Measurements from ENCODE around the gene TMEM156.

TMEM156 gene

DNA sequence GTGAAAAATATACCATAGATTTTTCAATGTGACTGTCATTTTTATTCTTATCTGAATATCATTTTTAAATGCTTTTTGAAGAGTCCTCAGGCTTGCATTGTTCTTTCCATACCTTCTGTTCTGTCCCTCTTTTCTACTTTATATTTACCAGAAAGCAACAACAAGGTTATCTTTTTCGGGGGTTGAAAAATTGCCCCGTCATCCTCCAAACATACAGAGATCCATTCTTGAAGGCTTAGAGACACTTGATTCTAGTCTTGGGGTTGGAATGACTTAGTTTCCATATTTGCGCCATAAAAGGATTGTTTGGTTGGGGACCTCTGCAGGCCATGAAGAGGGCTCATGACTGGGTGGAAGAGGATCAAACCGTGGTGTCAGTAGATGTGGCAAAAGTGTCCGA lies 101.1 kb downstream of the TMEM156 start:
- H3K27me3 ChIP-seq (ENCODE audit: control insufficient read depth in 1 of 2, insufficient read depth in 2 of 2, low read length in 2 of 2), result no peaks in the 10 kb centered on the region
- H3K36me3 ChIP-seq (ENCODE audit: control insufficient read depth in 1 of 2, insufficient read depth in 2 of 2, low read length in 2 of 2), result peaks cover 21 to 81% of the 10 kb centered on the region in 2 donors
- H3K27ac ChIP-seq (ENCODE audit: low read depth, low read length), result no peak overlapping the region
- H3K9ac ChIP-seq (ENCODE audit: low read depth in 1 of 2, low read length in 2 of 2), result no peak overlapping the region
- H3K4me3 ChIP-seq (ENCODE audit: low read depth in 1 of 2, low read length in 2 of 2), result no peak overlapping the region
- H3K9me3 ChIP-seq (ENCODE audit: control insufficient read depth in 1 of 2, low read length in 2 of 2), result no peaks in the 10 kb centered on the region
- H3K4me1 ChIP-seq (ENCODE audit: control insufficient read depth in 1 of 2, insufficient read depth in 2 of 2, low read length in 2 of 2), result no peaks in the 10 kb centered on the region

DNA sequence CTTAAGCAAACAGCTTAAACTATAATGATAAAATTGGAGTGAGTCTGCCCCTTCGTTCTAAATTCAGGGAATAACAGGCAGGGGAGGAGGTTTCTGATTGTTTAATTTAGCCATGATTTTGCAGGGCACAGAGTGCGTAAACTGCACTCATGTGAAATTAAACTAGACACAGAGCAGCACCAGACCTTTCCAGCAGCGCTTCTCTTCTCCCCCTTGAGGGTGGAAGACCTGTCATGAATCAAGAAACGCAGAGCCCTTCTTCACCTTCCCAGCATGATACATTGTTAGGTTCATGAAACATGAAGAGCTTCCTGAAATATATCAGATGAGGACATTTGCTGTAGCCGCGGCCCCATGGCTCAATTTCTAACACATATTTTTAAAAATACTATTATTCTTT lies 101.5 kb downstream of the TMEM156 start:
- no peak overlapping the region for H3K9ac ChIP-seq (ENCODE audit: low read depth in 1 of 2, low read length in 2 of 2)
- no peak overlapping the region for H3K27ac ChIP-seq (ENCODE audit: low read depth, low read length)
- H3K36me3 ChIP-seq (ENCODE audit: control insufficient read depth in 1 of 2, insufficient read depth in 2 of 2, low read length in 2 of 2), result peaks cover 21 to 80% of the 10 kb centered on the region in 2 donors
- H3K4me3 ChIP-seq (ENCODE audit: low read depth in 1 of 2, low read length in 2 of 2), result no peak overlapping the region
- H3K9me3 ChIP-seq (ENCODE audit: control insufficient read depth in 1 of 2, low read length in 2 of 2), result no peaks in the 10 kb centered on the region
- no peaks in the 10 kb centered on the region for H3K27me3 ChIP-seq (ENCODE audit: control insufficient read depth in 1 of 2, insufficient read depth in 2 of 2, low read length in 2 of 2)
- no peaks in the 10 kb centered on the region for H3K4me1 ChIP-seq (ENCODE audit: control insufficient read depth in 1 of 2, insufficient read depth in 2 of 2, low read length in 2 of 2)

- H3K9me3 ChIP-seq (ENCODE audit: control insufficient read depth in 1 of 2, low read length in 2 of 2), result no peaks in the 10 kb centered on the region
- H3K4me1 ChIP-seq (ENCODE audit: control insufficient read depth in 1 of 2, insufficient read depth in 2 of 2, low read length in 2 of 2), result no peaks in the 10 kb centered on the region
- no peak overlapping the region for H3K4me3 ChIP-seq (ENCODE audit: low read depth in 1 of 2, low read length in 2 of 2)
- no peak overlapping the region for H3K9ac ChIP-seq (ENCODE audit: low read depth in 1 of 2, low read length in 2 of 2)
- peaks cover 21 to 77% of the 10 kb centered on the region in 2 donors for H3K36me3 ChIP-seq (ENCODE audit: control insufficient read depth in 1 of 2, insufficient read depth in 2 of 2, low read length in 2 of 2)
- no peak overlapping the region for H3K27ac ChIP-seq (ENCODE audit: low read depth, low read length)
- H3K27me3 ChIP-seq (ENCODE audit: control insufficient read depth in 1 of 2, insufficient read depth in 2 of 2, low read length in 2 of 2), result no peaks in the 10 kb centered on the region
These were observed 102.0 kb downstream of the TMEM156 start for GRCh38 chr4:38930204-38930603.

DNA sequence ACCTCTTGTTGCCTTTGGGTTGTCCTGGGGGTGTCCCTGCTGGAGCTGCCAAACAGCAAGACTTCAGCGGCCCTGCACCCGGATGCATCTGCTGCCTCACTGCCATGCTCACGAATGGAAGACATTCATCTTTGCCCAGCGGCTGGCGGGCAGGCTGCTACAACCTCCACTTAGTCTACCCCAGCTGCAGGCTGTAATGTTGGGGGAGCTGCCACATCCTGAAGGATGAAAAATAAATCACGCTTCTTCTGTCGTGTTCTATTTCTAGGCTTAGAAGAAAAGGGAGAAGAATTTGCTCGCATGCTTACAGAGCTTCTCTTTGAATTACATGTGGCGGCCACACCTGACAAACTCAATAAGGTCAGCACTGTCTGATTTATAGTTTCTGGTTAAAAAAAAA lies 103.2 kb downstream of the TMEM156 start:
- Histone ChIP-seq H3K27me3 (ENCODE audit: control insufficient read depth in 1 of 2, insufficient read depth in 2 of 2, low read length in 2 of 2) (no peaks in the 10 kb centered on the region), H3K9me3 (ENCODE audit: control insufficient read depth in 1 of 2, low read length in 2 of 2) (no peaks in the 10 kb centered on the region), H3K4me3 (ENCODE audit: low read depth in 1 of 2, low read length in 2 of 2) (no peak overlapping the region), H3K9ac (ENCODE audit: low read depth in 1 of 2, low read length in 2 of 2) (no peak overlapping the region), H3K36me3 (ENCODE audit: control insufficient read depth in 1 of 2, insufficient read depth in 2 of 2, low read length in 2 of 2) (peaks cover 26 to 82% of the 10 kb centered on the region in 2 donors), H3K27ac (ENCODE audit: low read depth, low read length) (no peak overlapping the region), H3K4me1 (ENCODE audit: control insufficient read depth in 1 of 2, insufficient read depth in 2 of 2, low read length in 2 of 2) (no peaks in the 10 kb centered on the region)

DNA sequence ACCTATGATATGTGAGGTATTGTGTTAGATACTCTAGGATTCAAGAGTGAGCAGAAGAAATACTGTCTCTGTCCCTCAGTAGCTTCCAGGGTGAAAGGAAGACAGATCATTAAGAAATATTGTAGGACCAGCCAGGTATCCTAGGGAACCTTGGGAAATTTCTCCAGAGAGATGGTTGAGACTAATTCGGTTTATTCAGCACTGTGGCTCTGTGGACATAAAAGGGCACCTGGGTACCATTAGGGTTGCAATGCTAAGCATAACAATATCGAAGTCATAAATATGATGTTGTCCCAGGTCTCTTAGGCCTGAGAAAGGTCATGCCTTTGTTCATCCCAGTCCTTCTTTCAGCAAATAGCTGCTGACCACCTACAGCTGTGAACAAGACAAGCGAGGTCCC lies 103.6 kb downstream of the TMEM156 start:
- Histone ChIP-seq H3K4me1 (ENCODE audit: control insufficient read depth in 1 of 2, insufficient read depth in 2 of 2, low read length in 2 of 2) (no peaks in the 10 kb centered on the region), H3K36me3 (ENCODE audit: control insufficient read depth in 1 of 2, insufficient read depth in 2 of 2, low read length in 2 of 2) (peaks cover 28 to 82% of the 10 kb centered on the region in 2 donors), H3K9ac (ENCODE audit: low read depth in 1 of 2, low read length in 2 of 2) (no peak overlapping the region), H3K27ac (ENCODE audit: low read depth, low read length) (no peak overlapping the region), H3K27me3 (ENCODE audit: control insufficient read depth in 1 of 2, insufficient read depth in 2 of 2, low read length in 2 of 2) (no peaks in the 10 kb centered on the region), H3K4me3 (ENCODE audit: low read depth in 1 of 2, low read length in 2 of 2) (no peak overlapping the region), H3K9me3 (ENCODE audit: control insufficient read depth in 1 of 2, low read length in 2 of 2) (no peaks in the 10 kb centered on the region)

GRCh38 chr4:38926896-38927295 lies 105.3 kb downstream of the TMEM156 start:
- no peaks in the 10 kb centered on the region for H3K9me3 ChIP-seq (ENCODE audit: control insufficient read depth in 1 of 2, low read length in 2 of 2)
- no peak overlapping the region for H3K27ac ChIP-seq (ENCODE audit: low read depth, low read length)
- H3K4me3 ChIP-seq (ENCODE audit: low read depth in 1 of 2, low read length in 2 of 2), result no peak overlapping the region
- H3K27me3 ChIP-seq (ENCODE audit: control insufficient read depth in 1 of 2, insufficient read depth in 2 of 2, low read length in 2 of 2), result no peaks in the 10 kb centered on the region
- H3K9ac ChIP-seq (ENCODE audit: low read depth in 1 of 2, low read length in 2 of 2), result no peak overlapping the region
- H3K4me1 ChIP-seq (ENCODE audit: control insufficient read depth in 1 of 2, insufficient read depth in 2 of 2, low read length in 2 of 2), result no peaks in the 10 kb centered on the region
- H3K36me3 ChIP-seq (ENCODE audit: control insufficient read depth in 1 of 2, insufficient read depth in 2 of 2, low read length in 2 of 2), result peaks cover 29 to 76% of the 10 kb centered on the region in 2 donors

- H3K9me3 ChIP-seq (ENCODE audit: control insufficient read depth in 1 of 2, low read length in 2 of 2), result no peaks in the 10 kb centered on the region
- H3K4me3 ChIP-seq (ENCODE audit: low read depth in 1 of 2, low read length in 2 of 2), result no peak overlapping the region
- H3K9ac ChIP-seq (ENCODE audit: low read depth in 1 of 2, low read length in 2 of 2), result no peak overlapping the region
- H3K27ac ChIP-seq (ENCODE audit: low read depth, low read length), result no peak overlapping the region
- no peaks in the 10 kb centered on the region for H3K4me1 ChIP-seq (ENCODE audit: control insufficient read depth in 1 of 2, insufficient read depth in 2 of 2, low read length in 2 of 2)
- peaks cover 29 to 73% of the 10 kb centered on the region in 2 donors for H3K36me3 ChIP-seq (ENCODE audit: control insufficient read depth in 1 of 2, insufficient read depth in 2 of 2, low read length in 2 of 2)
- H3K27me3 ChIP-seq (ENCODE audit: control insufficient read depth in 1 of 2, insufficient read depth in 2 of 2, low read length in 2 of 2), result no peaks in the 10 kb centered on the region
These were observed 106.5 kb downstream of the TMEM156 start for GRCh38 chr4:38925492-38926413.

DNA sequence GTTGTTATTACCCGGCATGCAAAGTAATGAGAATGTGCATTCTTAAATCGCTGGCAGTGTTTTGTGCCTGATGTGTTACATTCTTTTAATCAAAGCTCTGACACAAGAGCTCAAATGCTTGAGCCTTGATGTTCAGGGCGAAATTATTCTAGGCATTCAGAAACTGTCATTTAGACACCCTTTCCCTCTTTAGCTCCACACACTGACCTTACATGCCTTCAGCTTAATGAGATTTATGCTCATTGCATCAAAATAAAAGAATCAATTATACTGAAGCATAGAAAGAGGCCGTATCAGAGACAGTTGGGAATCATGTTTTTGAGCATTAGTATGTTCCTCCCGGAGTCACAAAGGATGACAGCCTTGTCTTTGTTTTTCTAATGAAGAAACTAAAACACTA lies 107.9 kb downstream of the TMEM156 start:
- no peaks in the 10 kb centered on the region for H3K9me3 ChIP-seq (ENCODE audit: control insufficient read depth in 1 of 2, low read length in 2 of 2)
- no peak overlapping the region for H3K9ac ChIP-seq (ENCODE audit: low read depth in 1 of 2, low read length in 2 of 2)
- no peaks in the 10 kb centered on the region for H3K27me3 ChIP-seq (ENCODE audit: control insufficient read depth in 1 of 2, insufficient read depth in 2 of 2, low read length in 2 of 2)
- H3K4me1 ChIP-seq (ENCODE audit: control insufficient read depth in 1 of 2, insufficient read depth in 2 of 2, low read length in 2 of 2), result no peaks in the 10 kb centered on the region
- H3K27ac ChIP-seq (ENCODE audit: low read depth, low read length), result no peak overlapping the region
- H3K36me3 ChIP-seq (ENCODE audit: control insufficient read depth in 1 of 2, insufficient read depth in 2 of 2, low read length in 2 of 2), result peaks cover 36 to 70% of the 10 kb centered on the region in 2 donors
- H3K4me3 ChIP-seq (ENCODE audit: low read depth in 1 of 2, low read length in 2 of 2), result no peak overlapping the region

- H3K27me3 ChIP-seq (ENCODE audit: control insufficient read depth in 1 of 2, insufficient read depth in 2 of 2, low read length in 2 of 2), result no peaks in the 10 kb centered on the region
- no peak overlapping the region for H3K9ac ChIP-seq (ENCODE audit: low read depth in 1 of 2, low read length in 2 of 2)
- no peak overlapping the region for H3K4me3 ChIP-seq (ENCODE audit: low read depth in 1 of 2, low read length in 2 of 2)
- H3K36me3 ChIP-seq (ENCODE audit: control insufficient read depth in 1 of 2, insufficient read depth in 2 of 2, low read length in 2 of 2), result peaks cover 33 to 67% of the 10 kb centered on the region in 2 donors
- H3K9me3 ChIP-seq (ENCODE audit: control insufficient read depth in 1 of 2, low read length in 2 of 2), result no peaks in the 10 kb centered on the region
- H3K27ac ChIP-seq (ENCODE audit: low read depth, low read length), result no peak overlapping the region
- H3K4me1 ChIP-seq (ENCODE audit: control insufficient read depth in 1 of 2, insufficient read depth in 2 of 2, low read length in 2 of 2), result no peaks in the 10 kb centered on the region
These were observed 108.5 kb downstream of the TMEM156 start for GRCh38 chr4:38923746-38924145.

DNA sequence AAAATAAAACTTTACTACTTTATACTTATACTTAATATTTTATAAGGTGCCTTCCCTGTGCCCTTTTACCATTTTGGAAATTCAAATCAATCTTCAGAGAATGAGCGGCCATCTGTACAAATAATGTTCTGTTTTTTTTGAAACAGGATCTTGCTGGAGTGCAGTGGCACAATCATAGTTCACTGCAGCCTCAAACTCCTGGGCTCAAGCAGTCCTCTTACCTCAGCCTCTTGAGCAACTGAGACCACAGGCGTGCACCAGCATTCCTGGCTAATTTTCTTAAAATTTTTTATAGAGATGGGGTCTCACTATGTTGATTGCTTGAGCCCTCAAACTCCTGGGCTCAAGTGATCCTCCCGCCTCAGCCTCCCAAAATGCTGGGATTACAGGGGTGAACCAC lies 111.1 kb downstream of the TMEM156 start:
- Histone ChIP-seq H3K4me1 (ENCODE audit: control insufficient read depth in 1 of 2, insufficient read depth in 2 of 2, low read length in 2 of 2) (no peaks in the 10 kb centered on the region), H3K27me3 (ENCODE audit: control insufficient read depth in 1 of 2, insufficient read depth in 2 of 2, low read length in 2 of 2) (no peaks in the 10 kb centered on the region), H3K4me3 (ENCODE audit: low read depth in 1 of 2, low read length in 2 of 2) (no peak overlapping the region), H3K27ac (ENCODE audit: low read depth, low read length) (no peak overlapping the region), H3K9ac (ENCODE audit: low read depth in 1 of 2, low read length in 2 of 2) (no peak overlapping the region), H3K9me3 (ENCODE audit: control insufficient read depth in 1 of 2, low read length in 2 of 2) (no peaks in the 10 kb centered on the region), H3K36me3 (ENCODE audit: control insufficient read depth in 1 of 2, insufficient read depth in 2 of 2, low read length in 2 of 2) (peaks cover 30 to 64% of the 10 kb centered on the region in 2 donors)
